ENCODE results near the gene RABGAP1L.
"Not testable (repeated sequence)": the region's sequence is repeated elsewhere in the genome, so short reads cannot be mapped to it uniquely, and the experiment has no call there.

RABGAP1L gene

DNA sequence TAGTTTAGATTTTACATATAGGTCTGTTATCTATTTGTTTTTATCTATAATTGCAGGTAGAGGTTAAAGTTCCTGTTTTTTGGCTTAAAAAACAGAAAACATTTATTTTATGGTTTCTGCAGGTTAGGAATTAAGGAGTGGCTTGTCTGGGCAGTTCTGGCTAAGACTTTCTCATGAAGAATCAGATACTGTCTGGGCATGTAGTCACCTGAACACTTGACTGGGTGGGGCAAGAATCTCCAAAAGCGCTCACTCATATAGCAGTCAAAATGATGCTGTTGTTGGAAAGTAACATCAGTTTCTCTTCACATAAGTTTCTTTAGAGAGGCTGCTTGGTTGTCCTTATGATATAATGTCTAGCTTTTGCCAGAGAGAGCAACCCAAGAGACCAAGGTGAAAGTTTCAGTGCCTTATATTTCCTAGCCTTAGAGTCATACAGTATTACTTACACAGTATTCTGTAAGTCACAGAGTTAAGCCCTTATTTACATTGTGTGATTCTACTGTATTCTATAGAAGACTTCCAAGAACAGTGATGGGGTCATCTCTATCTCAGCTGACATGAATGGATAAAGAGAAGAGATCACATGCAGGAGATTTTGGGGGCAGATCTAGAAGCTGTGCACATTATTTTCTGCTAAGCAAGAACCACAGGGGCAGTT, 163.0 kb downstream of the RABGAP1L start:
- no peak for TF ChIP-seq POLR2AphosphoS5 (IDR thresholded peaks at IDR 0.05; ENCODE audit: low read depth, low read length)
- no peak for TF ChIP-seq TAF1 (IDR thresholded peaks at IDR 0.05; ENCODE audit: borderline replicate concordance, low read depth, low read length)
- no peak for TF ChIP-seq POLR2A (IDR thresholded peaks at IDR 0.05; ENCODE audit: low read depth, low read length)
- FAIRE-seq (no peak), DNase-seq (ENCODE audit: insufficient read length) (no peak)

DNA sequence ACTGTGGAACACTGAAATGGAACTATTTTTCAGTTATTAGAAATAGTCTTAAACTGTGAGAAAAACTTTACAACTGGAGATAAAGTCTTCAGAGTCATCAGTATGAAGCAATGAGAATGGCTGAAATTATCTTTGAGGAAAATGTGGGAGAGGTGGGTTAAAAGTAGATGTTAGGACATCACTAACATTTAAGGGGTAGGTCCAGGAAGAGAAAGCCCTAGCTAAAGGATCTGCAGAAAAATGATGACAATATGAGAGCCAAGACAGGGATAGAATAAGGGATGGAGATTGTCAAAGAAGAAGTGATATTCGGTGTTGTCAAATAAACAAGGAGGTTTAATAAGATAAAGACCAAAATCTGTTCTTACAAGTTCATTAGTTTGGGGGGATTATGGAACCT, 165.2 kb downstream of the RABGAP1L start:
- TF ChIP-seq POLR2AphosphoS5 (IDR thresholded peaks at IDR 0.05; ENCODE audit: low read depth, low read length) (no peak), POLR2A (IDR thresholded peaks at IDR 0.05; ENCODE audit: low read depth, low read length) (no peak), TAF1 (IDR thresholded peaks at IDR 0.05; ENCODE audit: borderline replicate concordance, low read depth, low read length) (no peak)
- DNase-seq (ENCODE audit: insufficient read length), result no peak
- FAIRE-seq, result peak; percentile 42

- DNase-seq (ENCODE audit: insufficient read length) (no peak), FAIRE-seq (peak; percentile 9)
- TF ChIP-seq POLR2A (IDR thresholded peaks at IDR 0.05; ENCODE audit: low read depth, low read length), result no peak
- no peak for TF ChIP-seq POLR2AphosphoS5 (IDR thresholded peaks at IDR 0.05; ENCODE audit: low read depth, low read length)
Observed at GRCh38 chr1:174324939-174325338, 165.6 kb downstream of the RABGAP1L start.

- TF ChIP-seq TAF1 (IDR thresholded peaks at IDR 0.05; ENCODE audit: borderline replicate concordance, low read depth, low read length), result no peak
- TF ChIP-seq POLR2AphosphoS5 (IDR thresholded peaks at IDR 0.05; ENCODE audit: low read depth, low read length), result no peak
- TF ChIP-seq POLR2A (IDR thresholded peaks at IDR 0.05; ENCODE audit: low read depth, low read length), result no peak
- no peak for FAIRE-seq
- no peak for DNase-seq (ENCODE audit: insufficient read length)
Observed at GRCh38 chr1:174326278-174326677, 167.0 kb downstream of the RABGAP1L start.

DNA sequence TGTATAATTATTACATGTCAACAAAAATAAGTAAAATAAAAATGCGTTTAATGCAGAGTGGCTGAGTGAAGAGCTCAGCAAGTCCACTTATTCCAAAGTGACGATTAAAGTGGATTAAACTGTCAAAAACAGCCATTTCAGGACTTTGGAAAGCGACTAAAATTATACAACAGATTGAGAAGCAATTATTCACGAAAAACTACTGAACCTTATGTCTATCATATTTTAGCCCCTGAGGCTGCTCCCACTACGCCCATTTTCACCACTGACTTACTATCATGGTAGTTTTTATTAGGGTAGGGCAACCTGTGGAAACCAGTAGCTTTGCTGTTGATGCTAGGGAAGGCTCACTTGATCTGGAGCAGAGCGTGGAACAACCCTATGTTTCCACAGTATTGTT, 174.1 kb downstream of the RABGAP1L start:
- DNase-seq (ENCODE audit: insufficient read length), result no peak
- TF ChIP-seq POLR2A (IDR thresholded peaks at IDR 0.05; ENCODE audit: low read depth, low read length) (no peak), TAF1 (IDR thresholded peaks at IDR 0.05; ENCODE audit: borderline replicate concordance, low read depth, low read length) (no peak), POLR2AphosphoS5 (IDR thresholded peaks at IDR 0.05; ENCODE audit: low read depth, low read length) (no peak)
- FAIRE-seq, result no peak

- no peak for TF ChIP-seq TAF1 (IDR thresholded peaks at IDR 0.05; ENCODE audit: borderline replicate concordance, low read depth, low read length)
- no peak for TF ChIP-seq POLR2AphosphoS5 (IDR thresholded peaks at IDR 0.05; ENCODE audit: low read depth, low read length)
- no peak for TF ChIP-seq POLR2A (IDR thresholded peaks at IDR 0.05; ENCODE audit: low read depth, low read length)
- no peak for FAIRE-seq
- no peak for DNase-seq (ENCODE audit: insufficient read length)
Observed at GRCh38 chr1:174337000-174337681, 177.8 kb downstream of the RABGAP1L start.

DNA sequence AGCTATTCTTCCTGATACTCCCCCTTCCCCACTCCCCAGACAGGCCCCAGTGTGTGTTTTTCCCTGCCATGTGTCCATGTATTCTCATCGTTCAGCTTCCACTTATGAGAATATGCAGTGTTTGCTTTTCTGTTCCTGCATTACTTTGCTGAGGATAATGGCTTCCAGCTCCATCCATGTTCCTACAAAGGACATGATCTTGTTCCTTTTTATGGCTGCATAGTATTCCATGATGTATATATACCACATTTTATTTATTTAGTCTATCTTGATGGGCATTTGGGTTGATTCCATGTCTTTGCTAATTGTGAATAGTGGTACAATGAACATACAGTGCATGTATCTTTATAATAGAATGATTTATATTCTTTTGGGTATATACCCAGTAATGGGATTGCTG, 181.1 kb downstream of the RABGAP1L start:
- not testable (repeated sequence) for FAIRE-seq; DNase-seq (ENCODE audit: insufficient read length)

DNA sequence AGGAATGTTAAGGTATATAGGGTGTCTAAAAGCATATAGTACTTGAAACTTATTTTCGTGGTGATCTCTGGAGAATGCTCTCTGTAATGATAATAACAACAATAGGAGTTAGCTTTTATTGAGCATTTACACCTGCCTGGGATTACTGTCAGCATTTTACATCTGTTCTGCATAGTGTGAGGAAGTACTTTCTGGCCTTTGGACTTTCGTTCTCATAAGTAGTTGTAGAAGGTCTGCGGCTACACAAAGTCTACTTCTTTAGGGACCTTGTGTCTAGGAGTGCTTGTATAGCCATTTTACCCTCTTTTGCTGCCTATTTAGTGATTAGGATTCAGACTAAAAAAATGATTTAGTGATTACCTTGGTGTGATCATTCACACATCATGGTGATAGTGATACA, 184.8 kb downstream of the RABGAP1L start:
- TF ChIP-seq POLR2A (IDR thresholded peaks at IDR 0.05; ENCODE audit: low read depth, low read length) (no peak), TAF1 (IDR thresholded peaks at IDR 0.05; ENCODE audit: borderline replicate concordance, low read depth, low read length) (no peak), POLR2AphosphoS5 (IDR thresholded peaks at IDR 0.05; ENCODE audit: low read depth, low read length) (no peak)
- no peak for FAIRE-seq
- DNase-seq (ENCODE audit: insufficient read length), result no peak

DNA sequence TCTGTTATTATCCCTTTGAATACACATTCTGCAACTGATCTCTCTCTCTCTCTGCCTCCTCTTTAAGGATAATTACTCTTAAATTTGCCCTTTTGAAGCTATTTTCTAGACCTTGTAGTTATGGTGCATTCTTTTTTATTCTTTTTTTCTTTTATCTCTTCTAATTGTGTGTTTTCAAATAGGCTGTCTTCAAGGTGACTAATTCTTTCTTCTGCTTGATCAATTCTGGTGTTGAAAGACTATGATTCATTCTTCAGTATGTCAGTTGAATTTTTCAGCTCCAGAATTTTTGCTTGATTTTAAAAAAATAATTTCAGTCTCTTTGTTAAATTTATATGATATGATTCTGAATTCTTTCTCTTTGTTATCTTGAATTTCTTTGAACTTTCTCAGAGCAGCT, 192.8 kb downstream of the RABGAP1L start:
- FAIRE-seq (no peak), DNase-seq (ENCODE audit: insufficient read length) (no peak)
- TF ChIP-seq TAF1 (IDR thresholded peaks at IDR 0.05; ENCODE audit: borderline replicate concordance, low read depth, low read length), result no peak
- no peak for TF ChIP-seq POLR2AphosphoS5 (IDR thresholded peaks at IDR 0.05; ENCODE audit: low read depth, low read length)
- TF ChIP-seq POLR2A (IDR thresholded peaks at IDR 0.05; ENCODE audit: low read depth, low read length), result no peak

- FAIRE-seq, result no peak
- TF ChIP-seq TAF1 (IDR thresholded peaks at IDR 0.05; ENCODE audit: borderline replicate concordance, low read depth, low read length) (no peak), POLR2A (IDR thresholded peaks at IDR 0.05; ENCODE audit: low read depth, low read length) (no peak), POLR2AphosphoS5 (IDR thresholded peaks at IDR 0.05; ENCODE audit: low read depth, low read length) (no peak)
Observed at GRCh38 chr1:174352883-174353608, 193.7 kb downstream of the RABGAP1L start.

DNA sequence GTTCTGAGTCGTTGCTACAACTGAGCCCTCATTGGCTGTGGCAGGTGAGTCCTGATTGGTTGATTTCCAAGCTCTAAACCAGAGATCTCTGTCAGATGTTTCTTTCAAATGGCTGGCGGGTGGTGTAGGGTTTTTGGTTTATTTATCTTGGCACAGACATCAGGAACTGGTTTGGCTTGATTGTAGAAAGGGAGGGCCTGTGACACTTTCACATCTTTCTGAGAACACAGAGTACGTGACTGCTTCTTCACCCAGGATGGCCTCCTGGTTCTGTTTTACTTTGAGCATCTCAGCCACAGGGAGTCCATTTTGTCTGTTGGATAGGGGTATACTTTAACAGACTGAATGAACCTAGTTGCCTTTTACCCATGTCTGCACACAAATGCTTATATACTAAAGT, 199.0 kb downstream of the RABGAP1L start:
- FAIRE-seq (no peak), DNase-seq (ENCODE audit: insufficient read length) (no peak)
- TF ChIP-seq TAF1 (IDR thresholded peaks at IDR 0.05; ENCODE audit: borderline replicate concordance, low read depth, low read length), result no peak
- no peak for TF ChIP-seq POLR2AphosphoS5 (IDR thresholded peaks at IDR 0.05; ENCODE audit: low read depth, low read length)
- no peak for TF ChIP-seq POLR2A (IDR thresholded peaks at IDR 0.05; ENCODE audit: low read depth, low read length)

More at GRCh38 chr1:174352883-174353608, 193.7 kb downstream of the RABGAP1L start:
- DNase-seq (ENCODE audit: insufficient read length), result no peak

All from GM12892 (cell line).